SH-SY5Y (cell line): ENCODE results near the gene PLIN3.

Experiments
- GATA2 ChIP-seq: IDR thresholded peaks from 2 replicates; pipeline ENCODE4 v1.6.1; 2011; ENCODE audit warnings: mild to moderate bottlenecking, low read depth, low read length
- GATA3 ChIP-seq: IDR thresholded peaks from 2 replicates; pipeline ENCODE4 v1.6.1; 2011; ENCODE audit warnings: low read depth, mild to moderate bottlenecking, low read length, moderate library complexity

GRCh38 chr19:4916292-4917082, 49.0 kb upstream of the PLIN3 start:
- no peak for TF ChIP-seq GATA3
- TF ChIP-seq GATA2: no peak
